SU-DHL-6 (cell line): ENCODE measurements around the gene PXDN.

Experiments
- H2AFZ ChIP-seq: fragments of 200-600 bp; sonication (generic); 2 replicates; pipeline ENCODE4 v1.6.1; 2014; ENCODE audit warnings: low read depth, mild to moderate bottlenecking, moderate library complexity, mixed read lengths, antibody characterized with exemption, low read length; ENCODE audit not compliant: severe bottlenecking
- H3F3A ChIP-seq: fragments of 200-600 bp; shearing (Covaris generic); 2 replicates; pipeline ENCODE4 v1.6.0; 2016; ENCODE audit warnings: antibody characterized with exemption, mild to moderate bottlenecking; ENCODE audit not compliant: insufficient read depth
- H3K27ac ChIP-seq: fragments of 200-600 bp; sonication (generic); 2 replicates; pipeline ENCODE4 v1.5.1; 2016; ENCODE audit warnings: low read depth, mild to moderate bottlenecking, low read length, moderate library complexity, mixed read lengths
- H3K27me3 ChIP-seq: fragments of 200-600 bp; sonication (generic), shearing (Covaris generic); 2 replicates; pipeline ENCODE4 v1.6.0; 2014; ENCODE audit warnings: mild to moderate bottlenecking, low read length
- H3K36me3 ChIP-seq: fragments of 200-600 bp; sonication (generic); 2 replicates; pipeline ENCODE4 v1.6.1; 2014; ENCODE audit warnings: mild to moderate bottlenecking, low read length, mixed read lengths
- H3K4me2 ChIP-seq: fragments of 300-600, 200-600 bp; shearing (Covaris generic), sonication (generic); 2 replicates; pipeline ENCODE4 v1.6.0; 2014; ENCODE audit warnings: low read length, low read depth, mild to moderate bottlenecking; ENCODE audit not compliant: poor library complexity, severe bottlenecking
- H3K4me3 ChIP-seq: fragments of 200-600 bp; sonication (generic); 2 replicates; pipeline ENCODE4 v1.5.1; 2014; ENCODE audit warnings: antibody characterized with exemption, low read length, mild to moderate bottlenecking, mixed read lengths; ENCODE audit not compliant: insufficient read depth, poor library complexity, severe bottlenecking
- H3K79me2 ChIP-seq: fragments of 200-600 bp; sonication (generic); 2 replicates; pipeline ENCODE4 v1.6.1; 2014; ENCODE audit warnings: mild to moderate bottlenecking, low read length, moderate library complexity; ENCODE audit not compliant: insufficient read depth
- H3K9ac ChIP-seq: fragments of 200-600 bp; sonication (generic); 2 replicates; pipeline ENCODE4 v1.7.0; 2014; ENCODE audit warnings: mild to moderate bottlenecking, low read length
- H3K9me2 ChIP-seq: fragments of 200-600 bp; sonication (generic); replicated peaks from 2 replicates; pipeline ENCODE4 v1.6.1; 2014; ENCODE audit warnings: low read length; ENCODE audit not compliant: insufficient read depth
- H3K9me3 ChIP-seq: fragments of 200-600 bp; sonication (generic); 2 replicates; pipeline ENCODE4 v1.6.1; 2014; ENCODE audit warnings: low read length, mixed read lengths; ENCODE audit not compliant: insufficient read depth
- H4K20me1 ChIP-seq: fragments of 200-600 bp; sonication (generic); 2 replicates; pipeline ENCODE4 v1.6.1; 2014; ENCODE audit warnings: low read depth, mild to moderate bottlenecking, antibody characterized with exemption, low read length, moderate library complexity, mixed read lengths
- EZH2phosphoT487 ChIP-seq: fragments of 200-600 bp; sonication (generic), shearing (Covaris generic); conservative IDR thresholded peaks from 2 replicates; pipeline ENCODE4 v1.6.1; 2018; ENCODE audit warnings: mild to moderate bottlenecking, antibody characterized with exemption, low read length, moderate library complexity, mixed read lengths
- TF ChIP-seq, protein P1 (sequence below): fragments of 200-600 bp; sonication (generic); IDR thresholded peaks from one replicate; pipeline ENCODE4 v1.5.1; 2017; ENCODE audit warnings: antibody characterized with exemption, mild to moderate bottlenecking, low read length, moderate library complexity; ENCODE audit not compliant: insufficient read depth, poor library complexity, severe bottlenecking

PXDN gene

DNA sequence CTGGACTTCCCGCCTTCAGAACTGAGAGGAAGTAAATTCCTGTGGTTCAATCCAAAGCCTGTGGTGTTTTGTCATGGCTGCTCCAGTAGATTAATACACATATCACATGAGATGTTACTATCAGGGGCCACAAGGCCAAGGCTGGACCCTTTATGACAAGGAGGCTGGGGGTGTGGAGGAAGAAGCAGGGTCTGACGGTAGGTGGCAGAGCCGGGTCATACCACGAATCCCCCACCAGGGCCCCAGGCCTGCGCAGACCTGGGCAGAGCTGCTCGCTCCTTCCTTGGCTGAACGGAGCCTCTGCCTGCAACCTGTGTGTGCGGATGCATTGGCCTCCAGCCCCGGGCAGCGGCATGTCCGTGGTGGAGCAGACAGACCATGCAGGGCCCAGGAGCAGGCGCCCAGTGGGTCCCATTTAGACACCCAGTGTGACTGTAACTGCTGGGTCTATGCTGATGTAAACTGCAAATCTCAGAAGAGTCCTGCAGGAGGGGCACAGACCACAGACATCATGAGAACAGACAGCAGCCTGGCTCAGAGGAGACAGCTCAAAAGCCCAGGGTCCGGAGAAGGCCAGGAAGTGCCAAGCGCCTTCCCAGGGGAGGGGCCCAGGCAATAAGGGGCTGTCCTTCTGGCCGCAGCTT is 155.2 kb downstream of the PXDN start:
- Histone ChIP-seq H3K79me2 (no peaks in the 10 kb centered on the region), H4K20me1 (no peaks in the 10 kb centered on the region), H3K4me3 (no peak overlapping the region), H2AFZ (no peak overlapping the region), H3K27ac (no peak overlapping the region), H3K27me3 (no peaks in the 10 kb centered on the region), H3K9ac (no peak overlapping the region), H3K9me2 (no peaks in the 10 kb centered on the region), H3K9me3 (no peaks in the 10 kb centered on the region), H3K36me3 (no peaks in the 10 kb centered on the region), H3F3A (no peaks in the 10 kb centered on the region), H3K4me2 (no peak overlapping the region)
- TF ChIP-seq, protein P1, sequence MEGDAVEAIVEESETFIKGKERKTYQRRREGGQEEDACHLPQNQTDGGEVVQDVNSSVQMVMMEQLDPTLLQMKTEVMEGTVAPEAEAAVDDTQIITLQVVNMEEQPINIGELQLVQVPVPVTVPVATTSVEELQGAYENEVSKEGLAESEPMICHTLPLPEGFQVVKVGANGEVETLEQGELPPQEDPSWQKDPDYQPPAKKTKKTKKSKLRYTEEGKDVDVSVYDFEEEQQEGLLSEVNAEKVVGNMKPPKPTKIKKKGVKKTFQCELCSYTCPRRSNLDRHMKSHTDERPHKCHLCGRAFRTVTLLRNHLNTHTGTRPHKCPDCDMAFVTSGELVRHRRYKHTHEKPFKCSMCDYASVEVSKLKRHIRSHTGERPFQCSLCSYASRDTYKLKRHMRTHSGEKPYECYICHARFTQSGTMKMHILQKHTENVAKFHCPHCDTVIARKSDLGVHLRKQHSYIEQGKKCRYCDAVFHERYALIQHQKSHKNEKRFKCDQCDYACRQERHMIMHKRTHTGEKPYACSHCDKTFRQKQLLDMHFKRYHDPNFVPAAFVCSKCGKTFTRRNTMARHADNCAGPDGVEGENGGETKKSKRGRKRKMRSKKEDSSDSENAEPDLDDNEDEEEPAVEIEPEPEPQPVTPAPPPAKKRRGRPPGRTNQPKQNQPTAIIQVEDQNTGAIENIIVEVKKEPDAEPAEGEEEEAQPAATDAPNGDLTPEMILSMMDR: no peak
- no peak for TF ChIP-seq EZH2phosphoT487

DNA sequence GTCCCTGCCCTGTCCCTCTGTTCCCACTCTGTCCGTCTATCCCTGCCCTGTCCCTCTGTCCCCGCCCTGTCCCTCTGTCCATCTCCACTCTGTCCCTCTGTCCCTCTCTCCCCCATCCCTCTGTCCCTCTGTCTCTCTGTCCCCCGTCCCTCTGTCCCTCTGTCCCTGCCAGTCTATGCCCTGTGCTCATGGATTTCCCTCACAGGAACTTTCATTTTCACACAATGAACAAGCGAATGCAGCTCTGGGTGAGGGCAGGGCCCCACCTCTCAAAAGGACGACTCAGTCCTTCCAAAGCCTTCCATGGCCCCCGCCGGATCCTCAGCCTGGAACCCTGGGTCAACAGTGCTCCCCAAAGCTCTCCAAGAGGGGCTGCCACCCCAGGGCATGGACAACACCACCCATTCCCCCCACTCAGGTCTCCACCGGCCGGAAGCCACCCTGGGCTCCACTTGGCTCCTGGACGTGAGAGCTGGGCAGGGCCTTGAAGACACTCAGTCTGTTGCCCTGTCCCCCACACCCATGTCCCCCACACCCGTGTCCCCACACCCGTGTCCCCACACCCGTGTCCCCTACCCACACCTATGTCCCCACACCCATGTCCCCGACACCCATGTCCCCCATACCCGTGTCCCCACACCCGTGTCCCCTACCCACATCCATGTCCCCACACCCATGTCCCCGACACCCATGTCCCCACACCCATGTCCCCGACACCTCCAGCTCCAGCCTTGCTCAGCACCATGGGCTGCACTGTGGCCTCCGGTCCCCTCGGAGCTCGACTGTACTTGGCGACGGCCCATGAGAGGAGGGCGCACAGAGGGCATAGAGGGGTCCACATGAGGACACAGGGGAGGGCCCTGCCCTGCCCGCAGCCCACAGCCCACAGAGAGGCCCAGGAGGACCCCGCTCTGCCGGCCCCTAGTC is 156.0 kb downstream of the PXDN start:
- Histone ChIP-seq H3K9ac (no peak overlapping the region), H3K36me3 (no peaks in the 10 kb centered on the region), H3K4me2 (no peak overlapping the region), H3F3A (no peaks in the 10 kb centered on the region), H3K27me3 (no peaks in the 10 kb centered on the region), H3K79me2 (no peaks in the 10 kb centered on the region), H3K9me2 (no peaks in the 10 kb centered on the region), H3K9me3 (no peaks in the 10 kb centered on the region), H3K27ac (no peak overlapping the region), H4K20me1 (no peaks in the 10 kb centered on the region), H3K4me3 (no peak overlapping the region), H2AFZ (no peak overlapping the region)
- no peak for TF ChIP-seq EZH2phosphoT487
- TF ChIP-seq, protein P1: no peak

DNA sequence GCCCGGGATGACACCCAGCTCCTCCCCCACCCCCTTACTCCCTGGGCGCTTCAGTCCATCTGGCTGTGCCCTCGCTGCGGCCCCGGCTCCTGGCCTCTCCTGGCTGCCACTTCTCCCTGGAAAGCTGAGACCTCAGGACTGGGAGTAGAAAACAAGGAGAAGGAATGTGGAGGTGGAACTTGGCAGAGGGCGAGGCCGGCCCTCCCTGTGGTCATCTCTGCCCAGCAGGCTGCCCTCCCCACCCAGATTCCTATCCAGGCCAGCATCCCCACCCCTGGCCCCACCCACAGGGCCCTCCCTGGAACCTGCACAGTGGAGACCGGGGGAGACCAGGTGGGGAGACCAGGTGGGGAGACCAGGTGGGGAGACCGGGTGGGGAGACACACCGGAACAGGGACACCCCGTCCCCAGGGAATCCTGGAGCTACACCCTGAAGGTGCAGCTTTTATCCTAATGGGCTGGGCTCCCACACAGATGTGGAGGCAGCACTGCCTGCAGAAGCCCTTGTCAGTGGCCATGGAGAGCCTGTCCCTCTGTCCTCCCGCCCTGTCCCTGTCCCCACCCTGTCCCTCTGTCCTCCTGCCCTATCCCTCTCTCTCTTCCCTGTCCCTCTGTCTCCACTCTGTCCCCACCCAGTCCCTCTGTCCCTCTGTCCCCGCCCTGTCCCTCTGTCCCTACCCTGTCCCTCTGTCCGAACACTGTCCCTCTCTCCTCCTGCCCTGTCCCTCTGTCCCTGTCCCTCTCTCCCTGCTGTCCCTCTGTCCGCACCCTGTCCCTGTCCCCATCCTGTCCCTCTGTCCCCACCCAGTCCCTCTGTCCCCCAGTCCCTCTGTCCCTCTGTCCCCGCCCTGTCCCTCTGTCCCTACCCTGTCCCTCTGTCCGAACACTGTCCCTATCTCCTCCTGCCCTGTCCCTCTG is 157.1 kb downstream of the PXDN start:
- no peak overlapping the region for H3K27ac ChIP-seq
- H3K4me2 ChIP-seq: no peak overlapping the region
- no peaks in the 10 kb centered on the region for H3K79me2 ChIP-seq
- no peak for TF ChIP-seq EZH2phosphoT487
- TF ChIP-seq, protein P1: no peak
- no peaks in the 10 kb centered on the region for H3K9me3 ChIP-seq
- H3K9ac ChIP-seq: no peak overlapping the region
- H3K9me2 ChIP-seq: no peaks in the 10 kb centered on the region
- no peaks in the 10 kb centered on the region for H4K20me1 ChIP-seq
- no peak overlapping the region for H2AFZ ChIP-seq
- no peaks in the 10 kb centered on the region for H3K36me3 ChIP-seq
- no peaks in the 10 kb centered on the region for H3F3A ChIP-seq
- no peaks in the 10 kb centered on the region for H3K27me3 ChIP-seq
- no peak overlapping the region for H3K4me3 ChIP-seq
